Measurements from ENCODE around the gene XXYLT1.

Gene XXYLT1

DNA sequence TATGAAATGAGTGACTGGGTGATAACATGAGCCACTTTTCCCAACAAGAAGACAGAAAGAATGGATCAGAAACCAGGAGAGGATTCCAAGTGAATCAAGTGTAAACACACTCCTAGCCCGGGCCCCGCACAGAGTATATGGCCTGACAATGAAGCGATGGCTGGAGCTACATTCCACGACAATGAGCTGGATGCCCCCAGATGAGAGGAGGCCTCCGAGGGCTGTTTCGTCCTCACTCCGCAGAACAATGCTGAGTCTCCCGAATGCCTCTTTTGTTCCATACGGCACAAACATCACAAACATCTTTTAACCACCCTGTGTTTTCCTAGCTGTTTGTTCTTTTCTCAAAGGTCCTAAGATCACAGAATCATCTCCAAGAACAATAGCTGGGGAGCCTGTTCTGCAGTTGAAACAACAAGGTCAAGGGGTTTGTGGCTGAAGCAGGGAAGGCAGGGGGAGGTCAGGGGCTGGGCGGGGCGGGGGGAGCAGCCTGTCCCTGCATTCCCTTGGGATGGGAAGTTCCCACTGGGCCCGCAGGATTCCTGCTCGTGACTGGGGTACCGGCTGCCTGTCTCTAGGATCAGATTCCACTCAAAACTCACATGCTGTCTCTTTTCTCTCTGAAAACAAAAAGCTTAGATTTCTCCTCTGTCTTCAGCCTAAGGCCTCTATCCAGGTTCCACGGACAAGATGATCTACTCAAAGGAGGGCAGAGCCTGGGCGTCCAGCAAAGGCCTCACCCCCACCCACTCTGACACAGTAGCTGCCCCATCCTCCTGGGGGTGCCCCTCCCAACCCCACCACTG, 151.3 kb downstream of the XXYLT1 start:
- Histone ChIP-seq H3K79me2 (ENCODE audit: insufficient read depth, low read length) (no peaks in the 10 kb centered on the region), H2AFZ (ENCODE audit: low read depth, low read length, severe bottlenecking) (no peak overlapping the region), H3K36me3 (ENCODE audit: low read length) (no peaks in the 10 kb centered on the region), H3K4me3 (ENCODE audit: insufficient read depth, low read length, poor library complexity, severe bottlenecking) (no peak overlapping the region), H3K9me3 (ENCODE audit: insufficient read depth, low read length) (no peaks in the 10 kb centered on the region), H3F3A (ENCODE audit: insufficient read depth) (no peaks in the 10 kb centered on the region), H3K4me2 (ENCODE audit: low read depth, low read length, poor library complexity, severe bottlenecking) (no peak overlapping the region), H4K20me1 (ENCODE audit: low read depth, low read length) (no peaks in the 10 kb centered on the region; the same call in 1 of the 2 replicates), H3K9ac (ENCODE audit: low read length) (no peak overlapping the region), H3K27ac (ENCODE audit: low read depth, low read length) (no peak overlapping the region), H3K9me2 (replicated peaks; ENCODE audit: insufficient read depth, low read length) (no peaks in the 10 kb centered on the region), H3K27me3 (ENCODE audit: low read length) (no peaks in the 10 kb centered on the region)
- TF ChIP-seq, protein P1, sequence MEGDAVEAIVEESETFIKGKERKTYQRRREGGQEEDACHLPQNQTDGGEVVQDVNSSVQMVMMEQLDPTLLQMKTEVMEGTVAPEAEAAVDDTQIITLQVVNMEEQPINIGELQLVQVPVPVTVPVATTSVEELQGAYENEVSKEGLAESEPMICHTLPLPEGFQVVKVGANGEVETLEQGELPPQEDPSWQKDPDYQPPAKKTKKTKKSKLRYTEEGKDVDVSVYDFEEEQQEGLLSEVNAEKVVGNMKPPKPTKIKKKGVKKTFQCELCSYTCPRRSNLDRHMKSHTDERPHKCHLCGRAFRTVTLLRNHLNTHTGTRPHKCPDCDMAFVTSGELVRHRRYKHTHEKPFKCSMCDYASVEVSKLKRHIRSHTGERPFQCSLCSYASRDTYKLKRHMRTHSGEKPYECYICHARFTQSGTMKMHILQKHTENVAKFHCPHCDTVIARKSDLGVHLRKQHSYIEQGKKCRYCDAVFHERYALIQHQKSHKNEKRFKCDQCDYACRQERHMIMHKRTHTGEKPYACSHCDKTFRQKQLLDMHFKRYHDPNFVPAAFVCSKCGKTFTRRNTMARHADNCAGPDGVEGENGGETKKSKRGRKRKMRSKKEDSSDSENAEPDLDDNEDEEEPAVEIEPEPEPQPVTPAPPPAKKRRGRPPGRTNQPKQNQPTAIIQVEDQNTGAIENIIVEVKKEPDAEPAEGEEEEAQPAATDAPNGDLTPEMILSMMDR (IDR thresholded peaks at IDR 0.05; ENCODE audit: insufficient read depth, low read length, poor library complexity, severe bottlenecking) = no peak
- TF ChIP-seq EZH2phosphoT487 (conservative IDR thresholded peaks at IDR 0.05; ENCODE audit: low read length) = no peak

DNA sequence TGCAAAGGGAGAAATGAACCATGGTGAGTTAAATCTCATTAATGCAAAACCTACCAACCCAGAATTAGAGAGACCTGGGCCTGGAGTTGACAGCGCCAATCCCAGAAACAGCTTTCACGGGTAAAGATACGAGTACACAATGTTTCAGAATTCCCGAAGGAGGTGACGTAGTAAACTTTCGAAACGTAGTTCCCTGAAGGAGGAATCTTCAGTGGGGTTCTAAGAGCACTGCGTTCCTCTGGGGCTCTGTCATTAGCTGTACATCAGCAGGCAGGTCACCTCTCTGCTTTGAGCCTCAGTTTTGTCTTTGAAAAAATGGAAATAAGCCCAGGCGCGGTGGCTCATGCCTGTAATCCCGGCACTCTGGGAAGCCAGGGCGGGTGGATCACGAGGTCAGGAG, 152.3 kb downstream of the XXYLT1 start:
- Histone ChIP-seq H3K27me3 (ENCODE audit: low read length) (no peaks in the 10 kb centered on the region), H4K20me1 (ENCODE audit: low read depth, low read length) (no peaks in the 10 kb centered on the region; the same call in 1 of the 2 replicates), H3K9me3 (ENCODE audit: insufficient read depth, low read length) (no peaks in the 10 kb centered on the region), H3K36me3 (ENCODE audit: low read length) (no peaks in the 10 kb centered on the region), H3K4me3 (ENCODE audit: insufficient read depth, low read length, poor library complexity, severe bottlenecking) (no peak overlapping the region), H2AFZ (ENCODE audit: low read depth, low read length, severe bottlenecking) (no peak overlapping the region), H3K4me2 (ENCODE audit: low read depth, low read length, poor library complexity, severe bottlenecking) (no peak overlapping the region), H3K27ac (ENCODE audit: low read depth, low read length) (no peak overlapping the region), H3K9me2 (replicated peaks; ENCODE audit: insufficient read depth, low read length) (no peaks in the 10 kb centered on the region), H3K79me2 (ENCODE audit: insufficient read depth, low read length) (no peaks in the 10 kb centered on the region), H3K9ac (ENCODE audit: low read length) (no peak overlapping the region), H3F3A (ENCODE audit: insufficient read depth) (no peaks in the 10 kb centered on the region)
- TF ChIP-seq, protein P1 (IDR thresholded peaks at IDR 0.05; ENCODE audit: insufficient read depth, low read length, poor library complexity, severe bottlenecking) = no peak
- TF ChIP-seq EZH2phosphoT487 (conservative IDR thresholded peaks at IDR 0.05; ENCODE audit: low read length) = no peak

DNA sequence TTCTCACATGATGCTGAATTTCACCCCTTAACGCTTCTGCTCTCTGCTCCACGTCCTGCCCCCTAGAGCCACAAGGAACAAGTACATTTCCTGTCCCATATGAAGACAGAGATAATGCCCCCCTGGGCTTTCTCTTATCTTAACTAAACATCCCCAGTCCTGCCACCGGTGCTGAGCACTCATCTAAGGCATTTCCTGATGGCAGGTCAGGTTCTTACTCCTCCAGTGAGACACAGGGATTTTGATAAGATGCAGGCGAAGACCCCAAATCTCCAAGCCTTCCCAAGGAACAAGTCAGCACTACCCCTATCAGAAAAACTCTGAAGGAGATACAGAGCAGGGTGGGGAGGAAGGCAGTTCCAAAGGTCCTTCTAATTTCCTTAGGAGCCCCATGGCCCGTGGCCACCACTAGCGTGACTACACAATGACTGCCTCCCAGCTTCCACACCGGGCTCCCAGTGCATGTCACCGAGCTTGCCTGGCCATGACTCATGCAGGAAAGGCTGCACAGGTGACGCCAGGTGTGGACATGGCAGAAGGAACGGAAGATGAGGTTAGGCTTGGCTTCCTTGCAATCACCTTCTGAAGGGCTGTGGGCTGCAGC, 152.9 kb downstream of the XXYLT1 start:
- no peak overlapping the region for H3K9ac ChIP-seq (ENCODE audit: low read length)
- H2AFZ ChIP-seq (ENCODE audit: low read depth, low read length, severe bottlenecking) = no peak overlapping the region
- no peaks in the 10 kb centered on the region for H3K9me2 ChIP-seq (replicated peaks; ENCODE audit: insufficient read depth, low read length)
- H3K79me2 ChIP-seq (ENCODE audit: insufficient read depth, low read length) = no peaks in the 10 kb centered on the region
- no peaks in the 10 kb centered on the region for H3K9me3 ChIP-seq (ENCODE audit: insufficient read depth, low read length)
- no peak overlapping the region for H3K4me2 ChIP-seq (ENCODE audit: low read depth, low read length, poor library complexity, severe bottlenecking)
- H3F3A ChIP-seq (ENCODE audit: insufficient read depth) = no peaks in the 10 kb centered on the region
- TF ChIP-seq EZH2phosphoT487 (conservative IDR thresholded peaks at IDR 0.05; ENCODE audit: low read length) = no peak
- H4K20me1 ChIP-seq (ENCODE audit: low read depth, low read length) = no peaks in the 10 kb centered on the region; the same call in 1 of the 2 replicates
- H3K27ac ChIP-seq (ENCODE audit: low read depth, low read length) = no peak overlapping the region
- H3K27me3 ChIP-seq (ENCODE audit: low read length) = no peaks in the 10 kb centered on the region
- no peaks in the 10 kb centered on the region for H3K36me3 ChIP-seq (ENCODE audit: low read length)
- no peak overlapping the region for H3K4me3 ChIP-seq (ENCODE audit: insufficient read depth, low read length, poor library complexity, severe bottlenecking)

All from SU-DHL-6 (cell line).